AG10803 (cell line): Measurements from ENCODE around the gene EXOC4.

Source experiments
- DNase-seq: peaks from one replicate; pipeline ENCODE4 v3.0.0; 2010; ENCODE audit warnings: low read depth
- H3K4me3 ChIP-seq: 2 replicates; pipeline ENCODE4 v1.5.1; 2011; ENCODE audit warnings: mild to moderate bottlenecking, low read length, control low read depth
- CTCF ChIP-seq: conservative IDR thresholded peaks from 2 replicates; pipeline ENCODE4 v1.5.1; 2011; ENCODE audit warnings: mild to moderate bottlenecking, low read length, control low read depth, inconsistent platforms

Gene EXOC4

GRCh38 chr7:133674079-133674763, 421.3 kb downstream of the EXOC4 start:
- DNase-seq = no peak
- no peak for TF ChIP-seq CTCF

DNA sequence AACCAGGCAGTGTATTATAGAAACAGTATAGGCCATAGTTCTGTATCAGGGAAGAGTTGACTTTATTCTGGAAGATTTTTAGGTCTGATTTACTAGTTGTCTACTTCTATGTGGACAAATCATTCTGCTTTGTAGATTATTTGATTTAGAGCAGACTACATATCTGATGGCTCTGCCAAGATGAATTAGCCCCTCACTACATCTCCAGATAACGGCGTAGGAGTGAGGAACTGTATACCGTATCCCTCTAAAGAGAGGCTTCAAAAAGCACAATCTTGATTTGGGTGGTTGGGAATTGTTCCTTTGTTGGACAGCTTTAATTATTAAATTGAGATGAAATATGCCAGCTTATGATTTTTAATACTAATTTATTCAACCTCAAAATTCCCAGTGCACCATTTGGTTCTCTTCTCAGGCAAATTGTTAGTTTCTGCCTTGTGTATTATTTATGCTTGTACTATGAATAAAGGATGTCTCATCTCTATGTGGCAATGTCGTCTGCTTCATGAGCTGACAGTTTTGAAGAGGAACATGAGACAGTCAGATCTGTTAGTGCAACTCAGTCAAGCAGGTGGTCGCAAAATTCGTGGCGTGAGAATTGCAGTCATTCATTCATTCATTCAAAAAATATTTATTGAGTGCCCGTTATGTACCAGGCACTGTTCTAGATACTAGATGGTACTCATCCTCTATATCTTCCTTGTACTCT, 422.8 kb downstream of the EXOC4 start:
- no peak for DNase-seq
- no peak for TF ChIP-seq CTCF

More at GRCh38 chr7:133674079-133674763, 421.3 kb downstream of the EXOC4 start:
- H3K4me3 ChIP-seq = no peak overlapping the region

DNA sequence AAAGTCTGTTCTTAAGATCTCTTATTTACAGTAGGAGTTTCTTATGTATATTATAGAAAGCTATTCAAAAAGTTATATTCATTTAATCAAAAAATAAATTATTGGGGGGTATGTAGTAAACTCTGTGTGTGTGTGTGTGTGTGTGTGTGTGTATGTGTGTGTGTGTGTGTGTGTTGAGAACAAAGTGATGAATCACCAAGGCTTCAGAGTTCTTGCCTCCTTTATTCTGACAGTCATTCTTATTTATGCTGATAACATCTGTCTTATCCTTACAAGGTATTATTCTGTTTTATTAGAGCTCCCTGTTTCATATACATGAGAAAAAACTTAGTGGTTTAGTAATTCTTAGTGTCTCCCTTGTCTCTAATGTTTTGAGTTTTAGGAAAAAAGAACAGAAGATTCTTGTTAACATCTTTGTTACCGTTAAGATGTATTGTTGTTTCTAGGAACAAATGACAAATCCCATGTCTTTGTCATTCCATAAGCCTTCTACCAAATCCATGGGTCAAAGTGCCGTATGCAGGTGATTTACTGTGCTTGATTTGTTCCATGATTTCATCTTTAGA, 424.0 kb downstream of the EXOC4 start:
- DNase-seq = peak; percentile 17
- no peak overlapping the region for H3K4me3 ChIP-seq
- TF ChIP-seq CTCF = no peak

More for the DNA sequence above, 422.8 kb downstream of the EXOC4 start:
- H3K4me3 ChIP-seq = no peak overlapping the region

- no peak for TF ChIP-seq CTCF
- DNase-seq = no peak
These were observed 425.4 kb downstream of the EXOC4 start for GRCh38 chr7:133678137-133678814.

GRCh38 chr7:133679977-133680376, 427.1 kb downstream of the EXOC4 start:
- TF ChIP-seq CTCF = no peak
- H3K4me3 ChIP-seq = no peak overlapping the region
- no peak for DNase-seq

More at GRCh38 chr7:133678137-133678814, 425.4 kb downstream of the EXOC4 start:
- H3K4me3 ChIP-seq = no peak overlapping the region

- no peak for TF ChIP-seq CTCF
- DNase-seq = no peak
- H3K4me3 ChIP-seq = no peak overlapping the region
These were observed 428.7 kb downstream of the EXOC4 start for GRCh38 chr7:133681529-133681928.
